GM21515 (cell line): ENCODE data around the gene MAPRE2.
A peak's percentile ranks its signal among the peaks of the same experiment; 100 is the strongest.

Experiments used
- ATAC-seq: cut with Tn5 transposase; IDR thresholded peaks from one replicate; pipeline ENCODE4 v1.9.1; 2021; ENCODE audit not compliant: unreplicated experiment

MAPRE2 gene

DNA sequence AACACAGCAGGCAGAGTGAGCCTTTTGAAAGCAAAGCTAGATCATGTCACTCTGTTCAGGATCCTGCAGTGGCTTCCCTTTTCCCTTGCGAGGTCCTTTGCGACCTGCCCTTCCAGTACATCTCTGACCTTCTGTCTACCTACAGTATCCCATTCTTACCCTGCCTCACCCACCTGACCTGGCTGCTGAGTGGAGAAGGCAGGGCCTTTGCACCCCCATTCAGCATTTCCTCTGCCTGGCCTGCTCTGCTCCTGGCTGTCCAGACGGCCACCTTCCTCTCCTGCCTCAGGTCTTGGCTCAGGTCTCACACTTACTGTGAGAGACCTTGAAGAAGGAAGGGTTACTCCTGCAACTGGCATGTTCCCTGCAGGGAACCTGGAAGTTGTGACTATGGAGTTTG is 77.4 kb downstream of the MAPRE2 start:
- no peak for ATAC-seq

DNA sequence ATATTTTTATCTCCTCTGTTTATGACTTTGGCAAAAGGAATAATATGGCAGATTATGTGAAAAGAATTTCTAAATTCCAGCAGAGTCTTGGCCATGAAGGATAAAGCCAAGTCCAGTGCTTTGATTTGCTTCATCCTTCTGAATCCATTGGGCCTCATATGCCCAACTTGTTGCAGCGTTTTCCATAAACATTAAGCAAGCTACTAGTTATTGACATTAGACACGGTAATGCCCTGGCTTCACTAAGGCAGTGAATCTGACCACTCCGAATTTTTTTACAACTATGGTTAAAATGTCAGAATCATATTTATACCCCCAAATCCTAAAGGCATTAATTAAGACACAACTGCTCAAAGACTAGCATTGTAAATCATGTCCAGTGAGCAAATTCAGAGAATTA is 79.8 kb downstream of the MAPRE2 start:
- ATAC-seq, result no peak

DNA sequence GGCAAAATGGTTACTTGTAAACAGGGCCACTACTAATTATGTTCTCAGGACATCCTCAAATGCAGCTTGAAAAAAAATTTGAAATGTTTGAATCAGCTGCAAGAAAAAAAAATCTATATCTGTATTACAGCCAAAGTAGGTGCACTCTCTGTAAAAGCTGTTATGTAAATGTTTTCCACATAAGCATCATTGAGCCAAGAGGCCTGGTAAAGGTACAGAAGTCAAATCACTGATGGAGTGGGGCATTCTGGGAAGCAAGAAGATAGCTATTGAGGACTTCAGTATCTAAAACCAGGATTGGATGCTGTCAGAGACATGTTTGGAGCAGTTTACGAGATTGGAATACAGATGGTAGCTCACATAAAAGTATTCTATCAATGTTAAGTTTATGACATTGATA is 80.3 kb downstream of the MAPRE2 start:
- no peak for ATAC-seq

DNA sequence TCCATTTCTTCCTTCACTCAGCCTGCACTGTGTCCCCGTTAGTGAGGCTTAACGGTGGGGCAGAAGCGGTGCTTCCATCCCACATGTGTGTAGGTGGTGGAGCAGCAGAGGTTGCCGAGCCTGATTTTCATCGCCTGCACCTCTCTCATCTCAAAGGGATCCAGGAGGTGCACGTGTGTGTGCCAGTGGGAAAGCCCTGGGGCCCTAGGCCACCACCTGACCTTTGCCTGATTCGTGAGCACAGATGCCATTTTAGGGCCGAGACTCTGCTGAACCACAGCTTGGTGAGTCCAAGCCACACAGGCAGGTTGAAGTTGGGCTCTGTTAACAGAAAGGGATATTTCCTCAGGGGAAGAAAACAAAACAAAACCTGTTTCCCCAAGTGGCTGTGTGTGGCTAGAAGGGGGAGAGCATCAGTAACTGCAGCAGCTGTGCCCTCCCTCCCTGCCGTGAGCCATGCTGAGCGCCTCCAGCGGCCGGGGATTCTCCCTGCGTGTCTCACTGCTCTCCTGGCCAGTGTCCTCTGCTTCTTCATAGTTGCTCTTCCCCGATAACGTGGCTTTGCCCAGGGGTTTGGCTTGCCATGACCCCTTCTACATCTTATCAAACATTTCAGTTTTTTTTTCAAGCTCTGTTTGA is 81.5 kb downstream of the MAPRE2 start:
- ATAC-seq, result peak; percentile 58

DNA sequence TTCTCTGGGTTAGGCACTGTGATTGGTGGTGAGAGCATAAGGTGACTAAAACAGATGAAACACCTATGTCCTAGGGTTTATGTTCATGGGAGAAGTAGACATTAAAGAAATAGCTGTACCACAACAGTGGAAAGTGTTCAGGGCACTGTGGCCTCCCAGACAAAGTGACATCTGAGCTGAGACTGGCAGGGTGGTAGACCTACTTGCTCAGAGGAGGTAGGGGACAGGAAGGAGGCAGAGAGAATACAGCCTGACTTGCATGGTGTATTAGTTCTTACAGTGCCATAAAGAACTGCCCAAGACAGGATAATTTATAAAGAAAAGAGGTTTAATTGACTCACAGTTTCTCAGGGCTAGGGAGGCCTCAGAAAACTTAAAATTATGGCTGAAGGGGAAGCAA is 82.6 kb downstream of the MAPRE2 start:
- no peak for ATAC-seq

DNA sequence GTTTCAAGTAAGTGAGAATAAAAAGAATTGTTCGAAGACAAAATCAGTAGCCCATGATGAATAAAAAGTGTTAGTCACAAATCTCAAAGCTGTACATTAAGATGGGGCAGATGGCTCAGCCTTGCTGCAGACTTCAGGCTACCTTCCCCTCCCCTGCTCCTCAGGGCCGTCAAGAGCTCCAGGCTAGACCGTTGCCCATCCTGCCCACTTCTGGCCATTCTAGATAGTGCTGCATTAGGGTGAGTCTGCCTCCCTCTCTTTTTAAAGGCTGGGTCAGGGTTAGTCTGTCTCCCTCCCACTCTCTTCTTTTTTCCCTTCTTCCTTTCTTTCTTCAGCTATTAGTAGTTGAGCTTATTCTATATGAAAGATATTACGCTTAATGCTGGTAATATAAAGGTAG is 86.0 kb downstream of the MAPRE2 start:
- no peak for ATAC-seq

DNA sequence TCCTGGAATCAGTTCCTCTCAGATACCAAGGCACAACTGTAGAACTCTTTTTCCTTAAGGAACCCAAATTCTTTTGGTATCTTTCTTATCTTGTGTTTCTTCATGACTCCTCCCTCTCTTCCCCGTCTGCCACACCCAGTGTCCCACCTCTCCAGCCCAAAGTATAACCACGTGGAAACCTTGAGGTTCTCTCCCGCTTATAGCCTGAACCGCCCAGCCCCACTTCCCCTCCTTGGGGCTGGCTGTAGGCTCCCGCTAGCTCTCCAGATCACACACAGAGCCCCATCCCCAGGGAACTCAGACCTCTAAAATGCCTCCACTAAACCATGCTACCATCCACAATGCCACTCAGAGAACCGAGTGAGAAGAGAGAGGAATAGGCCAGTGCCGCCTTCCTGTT is 87.5 kb downstream of the MAPRE2 start:
- no peak for ATAC-seq

DNA sequence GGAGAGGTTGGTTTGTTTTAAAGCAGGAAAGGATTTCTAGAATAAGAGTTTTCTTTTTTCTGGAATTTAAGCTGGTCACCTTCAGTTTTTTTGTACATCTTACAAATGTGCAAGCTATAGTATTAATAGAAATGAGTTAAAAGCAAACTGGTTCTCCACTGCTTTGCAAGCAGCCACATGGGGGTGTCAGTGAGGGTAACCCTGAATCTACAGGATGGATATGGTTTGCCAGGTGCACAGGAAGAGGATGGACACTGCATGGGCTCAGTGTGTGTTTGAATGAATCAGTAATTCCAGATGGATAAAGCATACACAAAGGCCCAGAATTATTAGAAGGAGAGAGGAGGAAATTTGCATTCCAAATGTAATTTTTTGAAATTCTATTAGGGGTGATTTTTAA is 89.0 kb downstream of the MAPRE2 start:
- no peak for ATAC-seq

DNA sequence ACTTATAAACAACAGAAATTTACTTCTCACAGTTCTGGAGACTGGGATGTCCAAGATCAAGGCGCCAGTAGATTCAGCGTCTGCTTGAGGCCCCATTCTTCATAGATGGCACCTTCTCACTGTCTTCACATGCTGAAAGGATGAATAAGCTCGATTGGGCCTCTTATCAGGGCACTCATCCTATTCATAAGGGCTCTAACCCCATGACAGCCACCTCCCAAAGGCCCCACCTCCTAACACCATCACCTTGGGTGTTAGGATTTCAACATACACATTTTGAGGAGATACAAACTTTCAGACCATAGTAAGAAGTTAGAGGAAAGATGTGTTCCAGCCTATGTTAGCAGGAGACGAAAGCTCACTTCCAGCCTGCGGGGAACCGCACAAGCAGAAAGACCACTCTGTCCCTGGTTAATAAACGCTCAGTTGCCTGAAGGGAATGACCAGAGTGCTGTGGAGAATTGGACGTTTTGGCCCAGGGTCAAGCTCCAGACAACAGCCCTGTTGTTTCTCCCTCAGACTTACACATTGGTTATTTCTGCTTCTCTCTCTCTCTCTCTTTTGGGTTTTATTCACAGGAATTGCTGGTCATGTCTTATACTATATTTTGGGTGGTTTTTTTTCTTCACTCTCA is 90.3 kb downstream of the MAPRE2 start:
- no peak for ATAC-seq

DNA sequence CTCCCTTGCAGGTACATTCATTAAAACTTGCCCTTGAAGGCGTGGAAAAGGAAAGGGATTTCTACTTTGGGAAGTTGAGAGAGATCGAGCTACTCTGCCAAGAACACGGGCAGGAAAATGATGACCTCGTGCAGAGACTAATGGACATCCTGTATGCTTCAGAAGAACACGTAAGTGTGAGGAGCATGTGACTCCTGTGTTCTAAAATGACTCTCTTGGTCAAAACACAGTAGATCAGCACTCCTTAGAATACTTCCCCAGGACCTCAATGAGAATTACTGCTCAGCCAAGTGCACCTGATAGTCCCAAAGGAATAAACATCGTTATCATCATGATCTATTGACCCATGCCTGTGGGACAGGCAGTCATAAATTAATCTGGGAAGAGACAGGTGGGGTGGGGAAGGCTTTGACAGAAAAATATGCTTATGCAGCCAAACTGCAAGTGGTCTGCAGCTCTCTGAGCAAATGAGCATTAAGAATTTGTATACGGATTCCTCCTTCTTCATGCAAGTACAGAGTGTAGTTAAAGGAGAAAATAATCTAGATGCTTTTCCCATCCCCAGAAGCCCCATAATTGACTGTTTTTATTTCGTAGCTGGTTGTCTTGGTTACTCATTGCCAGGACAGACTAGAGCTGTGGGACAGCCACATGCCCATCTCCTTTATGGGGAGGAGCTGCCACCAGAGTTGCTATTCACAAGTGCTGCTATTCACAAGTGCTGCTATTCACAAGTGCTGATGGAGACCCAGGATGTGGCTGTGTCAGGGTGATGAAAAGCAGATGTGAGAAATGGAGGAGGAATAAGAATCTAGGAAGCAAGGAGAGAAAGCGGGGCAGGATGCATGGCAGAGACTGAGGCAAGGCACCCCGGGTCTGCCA is 91.0 kb downstream of the MAPRE2 start:
- no peak for ATAC-seq

DNA sequence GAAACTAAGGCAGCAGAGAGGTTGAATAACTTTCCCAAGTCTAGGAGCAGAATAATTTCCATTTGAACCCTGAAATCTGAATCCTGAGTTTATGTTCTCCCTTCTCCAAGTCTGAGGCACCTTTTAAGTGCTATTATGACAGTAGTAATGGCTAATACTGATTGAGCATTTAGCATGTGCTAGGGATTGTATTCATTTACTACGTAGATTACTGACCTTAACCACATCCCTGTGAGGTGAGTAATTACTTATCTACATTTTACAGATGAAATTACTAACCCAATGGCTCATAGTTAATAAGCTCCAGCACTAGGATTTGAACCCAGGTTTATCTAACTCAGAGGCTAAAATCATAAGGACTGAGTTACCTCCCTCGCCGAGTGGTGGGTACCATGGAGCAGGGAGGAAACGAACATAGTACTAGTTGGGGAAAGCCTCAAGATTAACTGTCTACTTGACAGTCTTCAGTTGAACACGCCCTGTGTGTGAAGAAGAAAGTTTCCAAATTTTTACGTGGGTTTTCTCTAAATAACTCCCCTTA is 93.0 kb downstream of the MAPRE2 start:
- ATAC-seq, result no peak

DNA sequence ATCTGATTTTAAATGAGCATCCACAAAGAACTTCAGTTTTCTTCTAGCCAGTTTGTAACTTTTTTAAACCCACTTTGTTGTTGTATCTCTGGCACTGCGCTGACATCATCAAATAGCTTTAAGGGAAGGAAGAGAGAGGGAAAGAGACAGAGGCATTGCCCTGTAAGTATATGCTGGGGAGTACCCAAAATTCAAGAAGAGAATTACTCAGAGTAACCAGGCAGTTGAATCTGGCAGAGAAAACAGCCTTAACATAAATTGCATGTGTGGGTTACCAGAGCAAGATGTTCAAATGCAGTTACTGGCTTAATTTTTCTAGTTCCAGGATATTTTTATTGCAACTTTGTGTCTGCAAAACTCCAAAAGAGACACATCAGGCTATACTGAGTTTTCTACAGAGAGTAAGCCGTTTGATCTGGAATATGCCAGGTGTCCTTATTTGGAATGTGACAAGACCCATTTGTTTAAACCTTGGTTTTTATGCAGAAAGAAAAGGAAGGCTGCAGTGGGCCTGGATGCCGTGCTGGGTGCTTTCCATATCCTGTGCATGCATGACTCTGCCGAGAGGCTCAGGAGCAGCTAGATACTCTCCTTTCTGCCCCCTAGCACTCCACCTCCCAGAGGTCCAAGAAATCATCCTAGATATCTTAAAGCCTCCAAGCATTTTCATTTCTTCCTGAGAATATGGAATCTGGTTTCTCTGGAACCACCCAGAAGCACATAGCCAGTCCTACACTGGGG is 93.7 kb downstream of the MAPRE2 start:
- no peak for ATAC-seq

DNA sequence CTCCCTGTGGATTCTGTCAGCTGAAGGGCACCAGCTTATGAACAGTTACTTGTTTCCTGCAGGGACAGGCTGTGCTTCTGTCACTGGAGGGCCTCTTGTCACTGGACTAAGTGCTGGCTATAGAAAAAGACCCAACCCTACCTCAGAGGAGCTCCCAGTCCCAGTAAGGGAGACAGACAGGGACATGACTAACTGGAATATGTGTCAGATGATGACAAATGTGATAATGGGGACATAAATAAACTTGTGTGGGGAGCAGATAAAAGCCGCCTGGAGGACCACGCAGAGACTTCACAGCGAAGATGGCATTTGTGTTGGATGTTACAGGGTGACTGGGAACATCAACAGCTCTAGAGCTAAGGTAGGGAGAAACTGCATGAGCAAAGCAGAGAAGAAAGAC is 95.0 kb downstream of the MAPRE2 start:
- no peak for ATAC-seq

DNA sequence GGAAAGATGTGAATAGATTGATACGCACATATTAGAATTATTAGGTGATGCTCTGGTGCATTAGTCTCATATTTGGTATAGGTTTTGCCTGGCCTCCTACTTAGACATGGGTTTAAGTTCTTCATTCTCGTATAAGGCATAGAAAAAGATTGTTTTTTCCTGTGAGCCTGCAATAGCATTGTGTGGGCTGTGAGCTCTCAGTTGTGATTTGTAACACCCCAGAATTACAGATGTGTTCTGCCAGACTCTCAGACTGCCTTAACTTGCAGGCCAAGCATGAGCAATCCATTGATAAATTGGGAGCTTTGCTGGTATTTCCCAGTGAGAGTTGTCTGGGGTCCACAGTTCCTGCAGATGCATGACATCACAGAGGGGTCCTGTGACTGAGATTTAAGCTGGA is 95.7 kb downstream of the MAPRE2 start:
- ATAC-seq, result no peak

DNA sequence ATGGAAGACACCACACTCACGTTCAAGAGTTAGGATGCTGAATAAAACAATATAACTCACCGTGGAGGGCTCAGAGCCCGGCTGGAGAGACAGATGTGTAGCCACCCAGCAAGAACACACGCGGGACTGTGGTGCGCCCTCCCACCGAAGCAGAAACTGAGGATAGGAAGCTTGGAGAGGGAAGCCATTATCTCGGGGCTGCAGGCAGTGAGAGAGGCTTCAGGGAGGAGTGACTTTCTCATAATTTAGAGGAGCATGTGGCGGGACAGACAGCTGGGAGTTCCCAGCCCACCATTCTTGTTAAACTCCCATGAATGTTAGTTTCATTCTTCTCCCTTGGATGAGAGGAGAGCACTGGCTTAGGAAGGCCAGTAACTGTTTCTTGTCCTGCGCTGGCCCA is 96.4 kb downstream of the MAPRE2 start:
- ATAC-seq, result no peak

DNA sequence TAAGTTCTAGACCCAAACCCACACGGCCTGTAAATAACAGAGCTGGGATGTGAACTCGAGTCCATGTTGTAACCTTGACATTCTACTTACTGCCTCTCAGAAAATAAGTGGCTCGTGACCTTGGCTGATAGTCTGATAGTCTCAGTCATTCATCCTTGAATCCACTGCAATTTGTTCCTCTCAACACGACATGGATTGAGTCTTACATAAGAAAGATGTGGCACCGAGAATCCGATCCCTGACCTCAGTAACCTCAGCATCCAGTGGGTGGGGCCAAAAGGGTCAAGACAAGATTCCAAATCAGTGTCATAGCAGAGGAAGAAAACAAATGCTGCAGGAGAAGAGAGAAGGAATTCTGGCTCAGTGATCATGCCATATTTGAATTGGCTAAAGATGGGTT is 97.6 kb downstream of the MAPRE2 start:
- ATAC-seq, result no peak

DNA sequence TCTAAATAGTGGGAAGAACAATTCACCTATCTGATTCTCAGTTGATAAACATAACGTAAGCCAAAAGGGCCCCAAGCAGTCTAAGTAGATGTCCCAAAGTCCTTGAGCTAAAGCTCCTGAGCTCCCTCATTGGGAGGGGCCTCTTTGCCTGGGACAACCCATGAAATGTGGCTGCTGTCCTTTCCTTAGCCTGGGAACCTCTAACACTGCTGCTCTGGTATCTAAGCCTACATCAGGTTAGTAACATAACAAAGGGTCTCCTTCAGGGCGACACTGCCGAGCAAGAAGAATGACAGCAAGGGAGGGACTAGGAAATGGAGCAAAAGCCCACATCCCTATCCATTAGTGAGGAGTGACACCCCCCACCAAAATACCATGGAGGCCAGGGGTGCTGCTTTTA is 98.3 kb downstream of the MAPRE2 start:
- ATAC-seq, result no peak

DNA sequence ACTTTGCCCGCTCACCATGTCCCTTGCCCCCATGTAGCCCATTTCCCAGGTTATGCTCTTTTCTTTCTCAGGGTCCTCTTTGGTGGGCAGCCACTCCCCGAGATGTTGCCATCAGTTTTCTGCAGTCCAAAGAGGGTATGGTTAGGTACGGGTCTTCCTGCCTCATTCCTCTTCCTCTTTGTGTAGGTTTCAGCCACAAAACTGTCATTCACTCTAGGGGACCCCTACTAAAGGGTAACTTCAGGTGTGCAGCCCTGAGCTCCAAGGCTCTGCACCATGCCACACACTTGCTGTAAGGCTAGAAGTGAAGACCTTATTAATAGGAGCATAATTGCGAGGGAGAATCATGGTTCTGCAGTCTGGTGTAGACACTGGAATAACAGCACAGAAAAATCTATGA is 99.9 kb downstream of the MAPRE2 start:
- ATAC-seq, result no peak

DNA sequence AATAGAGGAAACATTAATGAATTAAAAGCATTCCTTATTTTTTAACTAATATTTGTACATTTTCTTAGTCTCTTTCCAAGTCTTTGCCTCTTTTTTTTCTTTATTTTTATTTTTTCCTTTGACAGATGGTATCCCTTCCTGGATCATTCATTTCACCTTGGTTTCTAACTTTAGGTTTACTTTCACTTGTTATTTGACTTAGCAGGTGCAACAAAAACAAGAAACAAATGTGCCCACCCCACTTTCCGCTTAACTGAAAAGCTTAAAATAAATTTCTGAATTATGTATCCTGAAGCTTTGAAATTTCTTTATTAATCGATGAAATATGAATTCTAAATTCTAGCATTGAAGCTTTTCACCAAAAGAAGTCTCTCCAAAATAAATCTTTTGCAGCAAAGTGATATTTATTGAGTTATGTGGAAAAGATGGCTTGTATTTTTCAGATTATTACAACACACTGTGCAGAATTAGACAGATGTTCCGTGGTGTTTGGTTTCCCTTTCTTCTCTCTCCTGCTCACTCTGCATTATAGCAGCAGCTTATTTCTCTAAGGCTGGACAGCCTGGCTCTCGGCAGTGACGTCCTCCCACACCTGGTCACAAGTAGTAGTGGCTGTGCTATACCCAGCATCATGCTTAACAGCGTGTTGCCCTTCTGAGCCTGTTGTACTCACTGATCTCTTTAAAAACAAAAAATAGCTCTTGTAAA is 100.5 kb downstream of the MAPRE2 start:
- ATAC-seq, result no peak

DNA sequence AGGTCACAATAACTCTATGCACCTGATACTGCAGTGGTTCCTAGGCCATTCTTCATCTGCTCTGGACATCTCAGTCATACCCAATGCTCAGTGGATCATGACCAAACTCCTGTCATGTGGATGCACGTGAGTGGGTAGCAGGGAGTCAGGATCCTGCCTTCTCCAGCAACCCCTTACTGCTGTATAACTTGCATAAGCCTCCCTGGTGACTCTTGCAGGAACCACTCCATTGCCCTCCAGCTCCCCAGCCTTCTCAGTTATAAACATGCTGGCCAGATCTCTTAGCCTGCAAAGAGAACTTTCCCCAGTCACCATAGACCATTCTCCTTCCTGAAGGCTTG is 101.0 kb downstream of the MAPRE2 start:
- no peak for ATAC-seq
